22Rv1 (cell line): ENCODE measurements around the gene ST3GAL5.

Experiments used
- CTCF ChIP-seq: fragments of 450-650 bp; IDR thresholded peaks from 2 replicates; pipeline ENCODE4 v1.5.1; 2017; ENCODE audit warnings: mild to moderate bottlenecking
- ZFX ChIP-seq: fragments of 450-650 bp; IDR thresholded peaks from 2 replicates; pipeline ENCODE4 v1.6.1; 2017; ENCODE audit warnings: antibody characterized with exemption, borderline replicate concordance

- TF ChIP-seq CTCF (peak; percentile 19), ZFX (no peak)
These were observed 15.1 kb downstream of the ST3GAL5 start for GRCh38 chr2:85873679-85874078.
